Measurements from ENCODE around the gene MRPL2.

Gene MRPL2

GRCh38 chr6:43026365-43026764 is 32.9 kb downstream of the MRPL2 start:
- DNase-seq (ENCODE audit: extremely low read depth, low read depth): no peak
- TF ChIP-seq CTCF (IDR thresholded peaks at IDR 0.05; ENCODE audit: low read depth, low read length): no peak

GRCh38 chr6:43024436-43024835 is 34.8 kb downstream of the MRPL2 start:
- no peak for TF ChIP-seq CTCF (IDR thresholded peaks at IDR 0.05; ENCODE audit: low read depth, low read length)

DNA sequence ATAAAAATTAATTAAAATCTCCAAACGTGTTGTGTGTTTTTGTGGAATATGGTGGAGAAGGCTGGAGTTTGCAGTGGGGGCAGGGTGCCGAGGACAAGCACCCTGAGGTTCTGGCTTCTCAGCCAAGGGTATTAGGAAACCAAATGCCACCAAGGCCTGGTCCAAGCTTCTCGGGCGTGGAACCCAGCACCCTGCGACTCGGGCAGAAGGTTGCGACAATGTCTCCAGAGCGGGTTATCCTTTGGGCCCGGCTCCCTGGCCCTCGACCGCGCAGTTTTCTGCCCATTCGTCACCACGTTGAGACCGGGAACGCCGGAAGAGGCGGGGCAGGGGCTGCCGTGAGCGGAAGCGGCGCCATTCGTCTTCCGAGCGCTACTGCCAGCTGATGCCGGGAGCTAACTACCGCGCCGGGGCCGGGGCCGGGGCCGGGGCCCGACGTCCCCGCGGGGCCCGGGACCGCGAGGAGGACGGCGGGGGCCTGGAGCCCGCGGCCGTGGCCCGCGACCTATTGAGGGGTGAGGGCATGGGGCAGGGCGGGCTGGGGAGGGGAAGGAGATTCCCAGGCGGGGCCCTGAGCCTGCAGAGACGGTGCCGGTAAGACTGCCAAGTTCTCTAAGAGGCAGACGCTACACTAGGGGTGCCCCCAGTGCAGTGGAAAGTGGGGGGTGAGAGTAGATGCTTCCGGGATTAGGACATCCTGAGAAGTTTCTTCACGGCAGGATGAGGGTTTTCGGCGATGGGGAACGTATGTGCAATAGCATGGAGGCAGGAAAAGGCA is 37.8 kb downstream of the MRPL2 start, which contains the start of gene RRP36:
Gene RRP36, plus strand, starts transcription at position 354 of the 778 bp plus-strand sequence. Its CDS starts 32 bp downstream, at position 386.
- no peak for DNase-seq (ENCODE audit: extremely low read depth, low read depth)
- no peak for TF ChIP-seq CTCF (IDR thresholded peaks at IDR 0.05; ENCODE audit: low read depth, low read length)

More at GRCh38 chr6:43024436-43024835, 34.8 kb downstream of the MRPL2 start:
- DNase-seq (ENCODE audit: extremely low read depth, low read depth): no peak

GRCh38 chr6:43020847-43021246 is 38.4 kb downstream of the MRPL2 start:
- DNase-seq (ENCODE audit: extremely low read depth, low read depth): no peak
- no peak for TF ChIP-seq CTCF (IDR thresholded peaks at IDR 0.05; ENCODE audit: low read depth, low read length)

DNA sequence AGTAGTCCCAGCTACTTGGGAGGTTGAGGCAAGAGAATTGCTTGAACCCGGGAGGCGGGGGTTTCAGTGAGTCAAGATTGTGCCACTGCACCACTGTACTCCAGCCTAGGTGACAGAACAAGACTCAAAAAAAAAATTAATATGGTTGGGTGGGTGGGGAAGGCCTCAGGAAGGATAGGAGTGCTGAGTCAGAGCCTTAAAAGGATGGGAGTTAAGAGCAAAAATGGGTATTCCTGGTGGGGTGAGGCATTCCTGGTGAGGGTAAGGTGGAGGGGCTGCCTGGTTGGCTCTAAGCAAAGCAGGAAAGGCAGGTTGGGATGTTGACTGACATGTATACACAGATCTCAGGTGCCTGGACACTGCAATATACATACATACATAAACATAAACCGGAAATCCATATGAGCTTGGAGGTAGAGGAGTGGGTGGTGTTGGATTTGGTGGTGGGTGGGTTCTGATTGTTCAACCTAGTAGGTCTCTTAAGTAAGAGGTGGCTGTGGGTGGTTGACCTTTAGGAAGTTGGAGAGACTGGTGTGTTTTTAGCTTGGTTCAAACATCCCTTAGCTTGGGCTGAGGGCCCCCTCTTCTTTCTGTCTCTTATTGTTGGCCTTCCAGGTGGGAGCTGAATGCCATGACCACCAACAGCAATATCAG is 39.1 kb downstream of the MRPL2 start:
- TF ChIP-seq CTCF (IDR thresholded peaks at IDR 0.05; ENCODE audit: low read depth, low read length): no peak
- DNase-seq (ENCODE audit: extremely low read depth, low read depth): no peak

DNA sequence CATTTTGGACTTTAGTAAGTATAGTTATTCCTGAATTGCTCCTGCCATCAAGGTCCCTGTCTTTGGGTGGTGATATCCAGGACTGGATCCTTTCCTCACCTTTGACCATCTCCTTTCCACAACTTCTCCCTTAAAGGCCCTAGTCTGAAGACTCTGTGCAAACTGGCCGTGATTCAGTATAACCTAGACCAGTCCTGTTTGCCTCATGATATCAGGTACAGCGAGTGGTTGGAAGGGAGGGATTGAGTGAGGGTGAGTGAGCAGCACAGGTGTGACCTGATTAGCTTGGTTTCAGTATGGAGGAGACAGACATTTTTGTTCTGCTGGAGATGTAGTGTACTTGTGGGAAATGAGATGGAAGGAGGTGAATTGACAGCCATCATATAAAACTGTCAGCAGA is 40.1 kb downstream of the MRPL2 start:
- no peak for TF ChIP-seq CTCF (IDR thresholded peaks at IDR 0.05; ENCODE audit: low read depth, low read length)
- no peak for DNase-seq (ENCODE audit: extremely low read depth, low read depth)

DNA sequence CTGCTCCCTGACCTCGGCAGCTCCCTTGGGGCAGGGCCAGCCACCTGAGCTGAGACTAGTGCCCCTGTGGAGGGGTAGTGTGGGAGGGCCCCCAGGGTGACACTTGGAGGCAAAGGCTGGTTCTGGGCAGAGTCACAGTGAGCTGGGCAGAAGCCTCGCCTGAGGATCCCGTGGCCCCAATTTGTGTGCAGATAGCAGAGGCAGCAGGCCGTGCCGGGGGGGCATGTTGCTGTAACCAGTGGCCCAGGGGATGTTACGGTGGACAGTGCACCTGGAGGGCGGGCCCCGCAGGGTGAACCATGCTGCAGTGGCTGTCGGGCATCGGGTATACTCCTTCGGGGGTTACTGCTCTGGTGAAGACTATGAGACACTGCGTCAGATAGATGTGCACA is 42.3 kb downstream of the MRPL2 start:
- no peak for DNase-seq (ENCODE audit: extremely low read depth, low read depth)
- TF ChIP-seq CTCF (IDR thresholded peaks at IDR 0.05; ENCODE audit: low read depth, low read length): no peak

Data from AG09319 (cell line).